H1 (cell line): ENCODE measurements around the gene ZNF396. TPM values are rescaled to one million over a fixed set of nuclear protein-coding genes. Genes with fewer than 3 reads are reported as not detected.

Experiments used
- CHD7 ChIP-seq: fragments of 300-600 bp; sonication (generic); IDR thresholded peaks from 2 replicates; pipeline ENCODE4 v1.7.1; 2012; ENCODE audit warnings: low read length, moderate library complexity, mild to moderate bottlenecking, inconsistent platforms; ENCODE audit not compliant: insufficient replicate concordance
- NRF1 ChIP-seq: IDR thresholded peaks from 2 replicates; pipeline ENCODE4 v1.6.1; 2011; ENCODE audit warnings: mild to moderate bottlenecking, low read depth, low read length, improper control_type of control experiment
- POU5F1 ChIP-seq: IDR thresholded peaks from 2 replicates; pipeline ENCODE4 v1.6.1; 2011; ENCODE audit warnings: low read depth, mild to moderate bottlenecking, low read length, moderate library complexity
- SAP30 ChIP-seq: fragments of 300-600 bp; sonication (generic); IDR thresholded peaks from 2 replicates; pipeline ENCODE4 v1.7.1; 2012; ENCODE audit warnings: low read length, moderate library complexity, mild to moderate bottlenecking, inconsistent platforms; ENCODE audit not compliant: insufficient read depth, insufficient replicate concordance
- SIX5 ChIP-seq: IDR thresholded peaks from 2 replicates; pipeline ENCODE4 v1.6.1; 2011; ENCODE audit warnings: mild to moderate bottlenecking, low read depth, low read length
- polyA plus RNA-seq, 7 experiments: library from polyadenylated mRNA; depleted of rRNA in 3 of 7; stranded (reverse) in 5 of 7; unstranded in 2 of 7; fragments of >200 nt in 5 of 7; fragments of 200-250 nt in 2 of 7; gene quantifications; 1 replicate in 5 of 7; 2 replicates in 1 of 7; 4 replicates in 1 of 7; pipeline versions ENCODE4 v1.2.1 to v1.2.3, GENCODE V29; 2011 to 2013; ENCODE audit warnings: missing spikeins in 2 of 7, mixed read lengths in 2 of 7
- total RNA-seq: library from RNA; stranded (reverse); fragmentation: NEBNext Ultra II Directional; extraction: Animal tissue kit (Norgen Biotek cat#: 25700); gene quantifications from 2 replicates; pipeline ENCODE4 v1.2.1, GENCODE V29; 2021

The ZNF396 gene
- total and polyA plus RNA-seq, 2 of the 8 experiments (the other 6 are each of a cell fraction or from before 2014, with no cell fraction given): 0.44 to 0.74 TPM

- no peak for TF ChIP-seq CHD7
- TF ChIP-seq POU5F1: no peak
- TF ChIP-seq SIX5: no peak
- TF ChIP-seq SAP30: no peak
- TF ChIP-seq NRF1: no peak
Measured at GRCh38 chr18:35369126-35369525, 8.0 kb downstream of the ZNF396 start (continued).
